Colonic mucosa (tissue), 4 donors: Measurements from ENCODE around the gene ZKSCAN2. TPM values are rescaled to one million over a fixed set of nuclear protein-coding genes. Genes with fewer than 3 reads are reported as not detected.

Experiments used
- DNase-seq: peaks from one replicate; pipeline ENCODE4 v3.0.0-alpha.2; 2020
- H3K27ac ChIP-seq: fragments of 200-600 bp; one replicate; pipeline ENCODE4 v1.8.0; 2021
- H3K27me3 ChIP-seq: fragments of 200-600 bp; one replicate; pipeline ENCODE4 v1.8.0; 2021
- H3K36me3 ChIP-seq: fragments of 200-600 bp; one replicate; pipeline ENCODE4 v1.8.0; 2021
- H3K4me1 ChIP-seq: fragments of 200-600 bp; one replicate; pipeline ENCODE4 v1.8.0; 2021; ENCODE audit warnings: mild to moderate bottlenecking
- H3K4me3 ChIP-seq: fragments of 200-600 bp; one replicate; pipeline ENCODE4 v1.8.0; 2021
- H3K9ac ChIP-seq, 2 donors: one replicate each; pipeline ENCODE4 v1.7.0; 2013; ENCODE audit warnings: control low read depth in 2 of 2, low read depth in 2 of 2, low read length in 2 of 2
- H3K9me3 ChIP-seq: fragments of 200-600 bp; one replicate; pipeline ENCODE4 v1.8.0; 2021
- intact Hi-C: fragments of 100-400 bp; cut with DNase I; formaldehyde crosslinking; loops from one replicate; pipeline ENCODE4 v1.14.1; 2022
- total RNA-seq, 2 donors: library from RNA; stranded (reverse); fragmentation: NEBNext Ultra II Directional in 1 of 2; extraction: Animal tissue kit (Norgen Biotek cat#: 25700) in 1 of 2; gene quantifications; one replicate each; pipeline ENCODE4 v1.2.1, GENCODE V29; 2021
- TF ChIP-seq, protein P1 (sequence below): fragments of 200-600 bp; IDR thresholded peaks from one replicate; pipeline ENCODE4 v1.8.0; 2022; ENCODE audit warnings: antibody characterized with exemption, mild to moderate bottlenecking
- donor health status: healthy.
- donor health status: DM: no; HTN: no; CAD: no.
- donor health status: DM: no; HTN: no; CAD: no.

Gene ZKSCAN2
- 1 to 10 TPM; 2.0 to 3.3 TPM for total RNA-seq

DNA sequence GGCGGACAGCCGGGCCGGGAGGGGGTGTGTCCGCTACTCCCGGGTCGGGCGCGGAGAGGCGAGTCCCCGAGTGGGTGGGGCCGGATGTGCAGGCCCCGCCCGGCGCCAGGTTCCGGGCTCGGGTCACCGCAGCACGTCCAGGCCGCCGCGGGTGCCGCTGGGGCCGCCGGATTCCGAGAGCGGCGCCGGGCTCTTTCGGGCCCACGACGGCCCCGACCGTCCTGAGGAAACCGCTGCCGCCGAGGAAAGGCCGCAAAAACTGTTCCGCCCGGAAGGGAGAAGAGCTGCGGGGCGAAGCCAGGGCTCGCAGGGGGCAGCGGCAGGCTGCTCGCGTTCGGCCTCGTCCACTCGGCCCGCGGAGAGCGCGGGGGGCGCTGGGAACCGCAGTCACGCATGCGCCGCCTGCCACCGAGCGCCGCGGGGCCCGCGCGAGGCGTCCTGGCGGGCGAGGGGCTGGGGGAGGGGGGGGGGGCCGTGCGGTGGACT, at the start of gene ZKSCAN2:
TSS of gene ZKSCAN2 (minus strand) at position 376 of the 486 bp plus-strand sequence. CDS start 718 bp downstream, outside the sequence.
- Histone ChIP-seq H3K4me1 (peaks cover 9% of the 10 kb centered on the region), H3K9me3 (no peaks in the 10 kb centered on the region), H3K36me3 (no peaks in the 10 kb centered on the region), H3K4me3 (peak within 1 kb of the TSS; percentile 80), H3K27me3 (no peaks in the 10 kb centered on the region), H3K9ac (peak within 1 kb of the TSS; percentile 89 to 94), H3K27ac (peak within 1 kb of the TSS; percentile 98)
- DNase-seq = peak; percentile 94
- intact Hi-C loops = no loop called here
- TF ChIP-seq, protein P1, sequence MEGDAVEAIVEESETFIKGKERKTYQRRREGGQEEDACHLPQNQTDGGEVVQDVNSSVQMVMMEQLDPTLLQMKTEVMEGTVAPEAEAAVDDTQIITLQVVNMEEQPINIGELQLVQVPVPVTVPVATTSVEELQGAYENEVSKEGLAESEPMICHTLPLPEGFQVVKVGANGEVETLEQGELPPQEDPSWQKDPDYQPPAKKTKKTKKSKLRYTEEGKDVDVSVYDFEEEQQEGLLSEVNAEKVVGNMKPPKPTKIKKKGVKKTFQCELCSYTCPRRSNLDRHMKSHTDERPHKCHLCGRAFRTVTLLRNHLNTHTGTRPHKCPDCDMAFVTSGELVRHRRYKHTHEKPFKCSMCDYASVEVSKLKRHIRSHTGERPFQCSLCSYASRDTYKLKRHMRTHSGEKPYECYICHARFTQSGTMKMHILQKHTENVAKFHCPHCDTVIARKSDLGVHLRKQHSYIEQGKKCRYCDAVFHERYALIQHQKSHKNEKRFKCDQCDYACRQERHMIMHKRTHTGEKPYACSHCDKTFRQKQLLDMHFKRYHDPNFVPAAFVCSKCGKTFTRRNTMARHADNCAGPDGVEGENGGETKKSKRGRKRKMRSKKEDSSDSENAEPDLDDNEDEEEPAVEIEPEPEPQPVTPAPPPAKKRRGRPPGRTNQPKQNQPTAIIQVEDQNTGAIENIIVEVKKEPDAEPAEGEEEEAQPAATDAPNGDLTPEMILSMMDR = no peak

DNA sequence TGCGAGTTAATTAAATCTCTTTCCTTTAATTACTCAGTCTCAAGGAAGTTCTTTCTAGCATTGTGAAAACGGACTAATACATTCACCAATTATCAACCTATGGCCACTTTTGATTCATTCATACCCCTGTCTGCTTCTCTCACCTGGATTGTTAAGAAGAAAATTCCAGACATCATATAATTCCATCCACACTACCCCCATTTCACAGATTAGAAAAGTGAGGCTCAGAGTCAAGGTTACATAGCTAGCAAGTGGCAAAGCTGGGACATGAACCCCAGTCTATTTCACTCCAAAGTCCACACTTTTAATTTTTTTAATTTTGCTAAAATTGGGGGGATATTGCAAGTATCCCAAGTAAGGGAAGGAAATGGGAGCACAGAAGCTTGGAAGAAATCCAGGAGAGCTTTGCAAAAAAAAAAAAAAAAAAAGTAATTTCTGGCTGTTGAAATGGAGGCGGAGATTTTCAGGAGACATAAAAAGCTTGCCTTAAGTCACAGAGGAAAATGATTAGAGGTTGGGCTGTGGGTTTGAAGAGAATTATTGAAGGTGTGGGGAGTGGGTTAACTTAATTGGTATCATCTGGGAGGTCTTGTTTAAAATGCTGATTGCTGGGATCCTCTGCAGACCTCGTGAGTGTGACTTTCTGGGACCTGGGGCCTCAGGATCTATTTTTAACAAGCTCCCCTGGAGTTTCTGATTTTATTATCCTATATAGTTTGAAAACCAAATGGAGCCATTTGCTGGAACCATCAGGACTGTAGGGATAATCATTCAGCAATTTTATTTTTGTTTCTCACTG, 42.3 kb upstream of the ZKSCAN2 start:
- TF ChIP-seq, protein P1 = no peak
- H3K9ac ChIP-seq = no peak overlapping the region
- H3K4me1 ChIP-seq = no peaks in the 10 kb centered on the region
- H3K4me3 ChIP-seq = no peak overlapping the region
- H3K27me3 ChIP-seq = no peaks in the 10 kb centered on the region
- intact Hi-C loops = no loop called here
- H3K36me3 ChIP-seq = no peaks in the 10 kb centered on the region
- DNase-seq = no peak
- H3K27ac ChIP-seq = no peak overlapping the region
- no peaks in the 10 kb centered on the region for H3K9me3 ChIP-seq

DNA sequence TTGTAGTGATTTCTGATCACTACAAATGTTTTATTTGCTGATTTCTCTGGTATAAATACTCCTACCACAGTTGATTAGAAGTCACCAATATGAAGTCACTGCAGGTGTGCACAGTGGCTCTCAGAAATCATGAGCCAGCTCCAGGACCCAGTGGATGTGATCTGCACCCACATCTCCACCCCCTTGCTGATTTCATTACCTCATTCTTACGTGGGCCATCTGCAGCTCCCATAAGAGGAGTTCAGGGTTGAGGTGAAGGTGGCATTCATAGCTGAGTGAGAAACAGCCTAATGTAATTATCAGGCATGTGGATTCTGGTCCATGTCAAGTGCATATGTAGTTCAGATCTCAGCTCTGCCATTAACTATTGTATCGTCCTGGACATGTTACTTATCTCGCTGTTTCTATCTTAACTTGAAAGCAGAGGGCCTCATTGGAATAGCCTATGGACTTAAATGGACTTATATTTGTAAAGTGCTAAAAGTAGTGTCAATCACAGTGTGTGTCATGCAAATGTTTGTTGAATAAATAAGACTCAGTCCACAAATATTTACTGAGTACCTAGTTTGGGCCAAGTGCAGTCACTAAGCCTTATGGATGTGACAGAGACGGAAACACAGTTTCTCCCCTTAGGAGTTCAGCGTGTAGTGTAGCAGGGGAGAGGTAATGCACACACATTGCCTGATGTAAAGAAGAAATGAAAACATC, 40.7 kb upstream of the ZKSCAN2 start:
- intact Hi-C loops = no loop called here
- H3K9me3 ChIP-seq = no peaks in the 10 kb centered on the region

DNA sequence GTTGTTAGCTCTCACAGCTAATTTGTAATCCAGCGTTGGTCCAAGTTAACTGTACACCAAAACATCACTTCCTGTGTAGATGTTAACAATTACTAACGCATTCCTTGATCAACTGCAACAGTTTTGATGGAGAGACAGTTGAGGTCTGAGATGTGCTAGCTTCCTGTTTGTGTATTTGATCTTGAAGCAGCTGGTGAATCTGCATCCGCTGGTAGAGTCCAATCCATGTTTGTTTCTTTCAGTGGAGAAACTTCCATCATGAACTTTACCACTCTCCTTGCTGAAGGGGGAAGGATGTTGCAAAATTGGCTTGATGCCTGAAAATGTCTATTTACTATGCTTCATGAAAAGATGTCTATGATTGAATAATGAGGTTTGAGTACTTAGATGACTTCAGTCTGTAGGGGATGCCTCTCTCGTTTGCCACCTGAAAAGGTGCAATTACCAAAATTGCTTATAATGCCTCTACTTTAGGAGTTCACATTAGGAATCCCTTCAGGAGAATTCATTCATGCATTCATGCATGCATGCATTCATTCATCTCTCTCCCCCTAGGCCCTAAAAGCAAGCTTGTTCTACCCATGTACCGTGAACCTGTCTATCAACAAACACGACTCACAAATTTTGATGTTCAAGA, 39.6 kb upstream of the ZKSCAN2 start:
- Histone ChIP-seq H3K36me3 (no peaks in the 10 kb centered on the region), H3K27ac (no peak overlapping the region), H3K4me1 (no peaks in the 10 kb centered on the region), H3K27me3 (no peaks in the 10 kb centered on the region), H3K4me3 (no peak overlapping the region), H3K9ac (no peak overlapping the region), H3K9me3 (no peaks in the 10 kb centered on the region)
- no peak for DNase-seq
- intact Hi-C loops = no loop called here
- TF ChIP-seq, protein P1 = no peak

More for the DNA sequence above, 40.7 kb upstream of the ZKSCAN2 start:
- no peaks in the 10 kb centered on the region for H3K27me3 ChIP-seq
- no peaks in the 10 kb centered on the region for H3K36me3 ChIP-seq
- TF ChIP-seq, protein P1 = no peak
- no peak overlapping the region for H3K27ac ChIP-seq
- H3K4me1 ChIP-seq = no peaks in the 10 kb centered on the region
- DNase-seq = no peak
- no peak overlapping the region for H3K4me3 ChIP-seq
- H3K9ac ChIP-seq = no peak overlapping the region

DNA sequence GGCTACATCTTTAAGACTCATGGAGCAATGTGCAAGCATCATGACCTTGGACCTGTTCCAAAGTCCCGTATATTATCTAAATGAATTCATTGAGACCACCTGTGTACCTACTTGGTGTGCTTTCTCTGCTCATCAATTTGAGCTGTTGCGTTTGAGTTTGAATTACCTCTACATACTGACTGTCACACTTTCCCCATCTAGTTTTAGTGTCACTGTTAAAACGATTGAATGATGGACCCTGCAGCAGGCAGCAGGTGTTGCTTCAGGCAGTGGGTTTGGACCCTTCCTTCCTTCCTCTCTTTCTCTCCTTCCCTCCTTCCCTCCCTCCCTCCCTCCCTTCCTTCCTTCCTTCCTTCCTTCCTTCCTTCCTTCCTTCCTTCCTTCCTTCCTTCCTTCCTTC, 33.9 kb upstream of the ZKSCAN2 start:
- intact Hi-C loops = no loop called here
- no peak overlapping the region for H3K4me3 ChIP-seq
- DNase-seq = no peak
- no peaks in the 10 kb centered on the region for H3K27me3 ChIP-seq
- H3K36me3 ChIP-seq = no peaks in the 10 kb centered on the region
- no peaks in the 10 kb centered on the region for H3K9me3 ChIP-seq
- no peak overlapping the region for H3K27ac ChIP-seq
- H3K4me1 ChIP-seq = no peaks in the 10 kb centered on the region
- H3K9ac ChIP-seq = no peak overlapping the region
- TF ChIP-seq, protein P1 = no peak
